Kidney epithelial cell (primary cell): ENCODE data around the gene LDB2. TPM values are rescaled to one million over a fixed set of nuclear protein-coding genes. Genes with fewer than 3 reads are reported as not detected.

Experiments
- DNase-seq: peaks from one replicate; pipeline ENCODE4 v3.0.0-alpha.2; 2010; ENCODE audit warnings: low read depth
- H3K27me3 ChIP-seq: 2 replicates; pipeline ENCODE4 v1.6.0; 2011; ENCODE audit warnings: low read length; ENCODE audit not compliant: control insufficient read depth, insufficient read depth
- H3K36me3 ChIP-seq: 2 replicates; pipeline ENCODE4 v1.5.1; 2011; ENCODE audit warnings: low read length; ENCODE audit not compliant: control insufficient read depth, insufficient read depth
- H3K4me3 ChIP-seq: 2 replicates; pipeline ENCODE4 v1.5.1; 2011; ENCODE audit warnings: low read depth, mild to moderate bottlenecking, control low read depth, low read length
- CTCF ChIP-seq: IDR thresholded peaks from 2 replicates; pipeline ENCODE4 v1.5.1; 2011; ENCODE audit warnings: mild to moderate bottlenecking, moderate library complexity, low read length, control low read depth, inconsistent platforms; ENCODE audit not compliant: insufficient read depth, poor library complexity, severe bottlenecking
- total RNA-seq: library from RNA; depleted of rRNA; stranded (reverse); fragments of >200 nt; gene quantifications from 2 replicates; pipeline ENCODE4 v1.2.3, GENCODE V29; 2015

The LDB2 gene
- total RNA-seq, 1 donor from 2014 or later: 0.46 TPM

GRCh38 chr4:16727218-16727617 is 171.2 kb downstream of the LDB2 start:
- H3K4me3 ChIP-seq: no peak overlapping the region
- no peak for DNase-seq
- H3K27me3 ChIP-seq: no peaks in the 10 kb centered on the region
- no peaks in the 10 kb centered on the region for H3K36me3 ChIP-seq
- TF ChIP-seq CTCF: no peak

GRCh38 chr4:16726368-16727050 is 171.9 kb downstream of the LDB2 start:
- TF ChIP-seq CTCF: no peak
- Histone ChIP-seq H3K27me3 (no peaks in the 10 kb centered on the region), H3K36me3 (no peaks in the 10 kb centered on the region), H3K4me3 (no peak overlapping the region)
- DNase-seq: no peak

- DNase-seq: no peak
- no peaks in the 10 kb centered on the region for H3K36me3 ChIP-seq
- H3K4me3 ChIP-seq: no peak overlapping the region
- H3K27me3 ChIP-seq: no peaks in the 10 kb centered on the region
- no peak for TF ChIP-seq CTCF
Observed at GRCh38 chr4:16725252-16725651, 173.2 kb downstream of the LDB2 start.

GRCh38 chr4:16722416-16722815 is 176.0 kb downstream of the LDB2 start:
- H3K36me3 ChIP-seq: no peaks in the 10 kb centered on the region
- H3K27me3 ChIP-seq: no peaks in the 10 kb centered on the region
- H3K4me3 ChIP-seq: no peak overlapping the region
- TF ChIP-seq CTCF: no peak
- DNase-seq: no peak

- H3K27me3 ChIP-seq: no peaks in the 10 kb centered on the region
- DNase-seq: no peak
- H3K4me3 ChIP-seq: no peak overlapping the region
- H3K36me3 ChIP-seq: no peaks in the 10 kb centered on the region
- TF ChIP-seq CTCF: no peak
Observed at GRCh38 chr4:16721613-16722291, 176.7 kb downstream of the LDB2 start.

GRCh38 chr4:16720761-16721160 is 177.7 kb downstream of the LDB2 start:
- TF ChIP-seq CTCF: no peak
- H3K27me3 ChIP-seq: no peaks in the 10 kb centered on the region
- no peak overlapping the region for H3K4me3 ChIP-seq
- DNase-seq: no peak
- no peaks in the 10 kb centered on the region for H3K36me3 ChIP-seq
